Suppressor macrophage treated with lipopolysaccharide for 1 hour (primary cell): Measurements from ENCODE around the gene THOC1.
A peak's percentile ranks its signal among the peaks of the same experiment; 100 is the strongest.
"Not testable (repeated sequence)": the region's sequence is repeated elsewhere in the genome, so short reads cannot be mapped to it uniquely, and the experiment has no call there.

ENCODE experiments used
- DNase-seq, 3 donors: peaks; one replicate each; pipeline ENCODE4 v3.0.0-alpha.2; 2020 to 2022

The THOC1 gene, protein sequence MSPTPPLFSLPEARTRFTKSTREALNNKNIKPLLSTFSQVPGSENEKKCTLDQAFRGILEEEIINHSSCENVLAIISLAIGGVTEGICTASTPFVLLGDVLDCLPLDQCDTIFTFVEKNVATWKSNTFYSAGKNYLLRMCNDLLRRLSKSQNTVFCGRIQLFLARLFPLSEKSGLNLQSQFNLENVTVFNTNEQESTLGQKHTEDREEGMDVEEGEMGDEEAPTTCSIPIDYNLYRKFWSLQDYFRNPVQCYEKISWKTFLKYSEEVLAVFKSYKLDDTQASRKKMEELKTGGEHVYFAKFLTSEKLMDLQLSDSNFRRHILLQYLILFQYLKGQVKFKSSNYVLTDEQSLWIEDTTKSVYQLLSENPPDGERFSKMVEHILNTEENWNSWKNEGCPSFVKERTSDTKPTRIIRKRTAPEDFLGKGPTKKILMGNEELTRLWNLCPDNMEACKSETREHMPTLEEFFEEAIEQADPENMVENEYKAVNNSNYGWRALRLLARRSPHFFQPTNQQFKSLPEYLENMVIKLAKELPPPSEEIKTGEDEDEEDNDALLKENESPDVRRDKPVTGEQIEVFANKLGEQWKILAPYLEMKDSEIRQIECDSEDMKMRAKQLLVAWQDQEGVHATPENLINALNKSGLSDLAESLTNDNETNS

DNA sequence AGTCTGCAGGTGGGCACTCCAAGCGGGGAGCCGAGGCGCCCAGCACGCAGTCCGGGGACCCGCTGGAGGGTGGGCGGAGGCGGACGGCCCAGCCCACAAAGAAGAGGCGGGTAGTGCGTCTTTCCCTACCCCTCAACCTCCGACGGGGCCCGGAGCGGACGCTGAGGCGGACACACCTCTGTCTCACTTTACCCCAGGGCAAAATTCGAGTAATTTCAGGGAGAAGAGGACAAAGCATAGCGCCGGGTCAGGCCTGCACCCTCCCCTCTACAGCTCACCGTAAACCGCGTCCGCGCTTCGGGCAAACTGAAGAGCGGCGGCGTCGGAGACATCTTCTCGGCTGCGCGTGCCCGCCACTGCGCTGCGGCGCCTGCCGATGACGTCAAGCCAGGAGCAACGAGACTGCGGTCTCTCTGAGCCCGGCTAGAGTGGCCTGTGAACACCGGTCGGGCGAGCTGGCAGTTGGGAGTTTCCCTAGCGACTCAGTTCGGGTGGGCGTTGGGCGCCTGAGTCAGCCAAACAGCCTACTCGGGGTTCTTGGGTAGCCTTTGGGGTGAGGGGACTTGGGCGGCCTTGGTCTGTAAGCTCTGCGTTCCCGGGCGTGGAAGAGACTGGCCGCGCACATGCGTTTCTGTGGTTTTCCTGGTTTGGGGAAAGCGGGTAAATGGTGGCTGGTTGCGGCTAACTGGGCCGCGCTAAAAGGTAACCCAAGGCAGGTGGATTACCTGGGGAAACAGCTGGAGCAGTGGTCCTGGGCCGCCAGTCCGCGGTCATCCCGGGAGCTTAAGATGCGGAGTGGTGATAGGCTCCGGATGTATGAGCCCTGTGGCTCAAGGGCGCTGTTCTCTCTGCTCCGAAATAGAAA, at the start of gene THOC1:
Gene THOC1 (minus strand): TSS at position 360 of the 865 bp plus-strand sequence. CDS start 28 bp downstream, at position 332.
- peak; percentile 98 to 99 (median 99) for DNase-seq

- no peak for DNase-seq
Measured at GRCh38 chr18:317618-318017, 49.8 kb upstream of the THOC1 start.

DNA sequence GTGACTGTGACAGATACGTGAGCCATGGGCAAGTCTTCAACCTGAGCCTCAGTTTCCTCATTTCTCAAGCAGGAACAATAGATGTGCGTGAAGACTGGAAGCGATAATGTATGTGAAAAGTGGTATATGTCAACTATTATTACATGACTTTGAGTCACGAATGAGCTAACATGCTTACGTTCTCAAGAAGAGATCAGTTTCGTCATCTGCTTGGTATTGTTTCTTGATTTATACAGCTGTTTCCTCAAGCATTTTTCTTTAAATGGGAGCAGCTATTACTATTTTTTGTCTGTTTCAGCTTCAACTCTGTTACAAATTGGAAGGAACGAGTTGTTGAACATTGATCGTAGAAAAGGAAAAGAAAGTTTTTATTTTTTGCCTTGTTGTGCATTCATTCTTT, 48.5 kb upstream of the THOC1 start:
- DNase-seq = no peak

GRCh38 chr18:313931-314330, 46.1 kb upstream of the THOC1 start:
- no peak for DNase-seq

- DNase-seq = no peak
Measured at GRCh38 chr18:312415-312814, 44.6 kb upstream of the THOC1 start.

- DNase-seq = no peak
Measured at GRCh38 chr18:310042-310441, 42.2 kb upstream of the THOC1 start.

GRCh38 chr18:308086-308485, 40.2 kb upstream of the THOC1 start:
- DNase-seq = not testable (repeated sequence)

GRCh38 chr18:306608-307255, 38.9 kb upstream of the THOC1 start:
- no peak for DNase-seq

- DNase-seq = no peak
Measured at GRCh38 chr18:305003-305501, 37.2 kb upstream of the THOC1 start.

GRCh38 chr18:303607-304006, 35.8 kb upstream of the THOC1 start:
- DNase-seq = no peak

GRCh38 chr18:303011-303410, 35.2 kb upstream of the THOC1 start:
- no peak for DNase-seq

GRCh38 chr18:302097-302496, 34.2 kb upstream of the THOC1 start:
- no peak for DNase-seq

DNA sequence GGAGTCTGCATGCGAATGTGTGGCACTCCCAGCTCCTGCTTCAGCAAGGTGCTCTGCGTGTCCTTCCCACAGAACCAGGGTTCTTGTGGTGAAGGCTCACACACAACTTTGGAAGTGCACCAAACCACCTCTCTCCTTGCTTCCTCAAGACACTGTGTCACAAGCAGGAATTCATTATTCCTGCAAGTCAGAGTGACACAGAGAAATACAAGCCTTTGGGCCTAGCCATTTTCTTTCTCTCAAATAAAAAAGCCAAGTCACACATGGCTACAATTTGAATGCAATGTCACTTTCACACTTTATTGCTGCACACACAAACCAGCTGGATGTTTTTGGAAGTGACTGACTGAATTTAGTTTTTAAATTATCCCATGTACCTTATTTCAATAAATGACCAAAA, 30.1 kb upstream of the THOC1 start:
- no peak for DNase-seq

DNA sequence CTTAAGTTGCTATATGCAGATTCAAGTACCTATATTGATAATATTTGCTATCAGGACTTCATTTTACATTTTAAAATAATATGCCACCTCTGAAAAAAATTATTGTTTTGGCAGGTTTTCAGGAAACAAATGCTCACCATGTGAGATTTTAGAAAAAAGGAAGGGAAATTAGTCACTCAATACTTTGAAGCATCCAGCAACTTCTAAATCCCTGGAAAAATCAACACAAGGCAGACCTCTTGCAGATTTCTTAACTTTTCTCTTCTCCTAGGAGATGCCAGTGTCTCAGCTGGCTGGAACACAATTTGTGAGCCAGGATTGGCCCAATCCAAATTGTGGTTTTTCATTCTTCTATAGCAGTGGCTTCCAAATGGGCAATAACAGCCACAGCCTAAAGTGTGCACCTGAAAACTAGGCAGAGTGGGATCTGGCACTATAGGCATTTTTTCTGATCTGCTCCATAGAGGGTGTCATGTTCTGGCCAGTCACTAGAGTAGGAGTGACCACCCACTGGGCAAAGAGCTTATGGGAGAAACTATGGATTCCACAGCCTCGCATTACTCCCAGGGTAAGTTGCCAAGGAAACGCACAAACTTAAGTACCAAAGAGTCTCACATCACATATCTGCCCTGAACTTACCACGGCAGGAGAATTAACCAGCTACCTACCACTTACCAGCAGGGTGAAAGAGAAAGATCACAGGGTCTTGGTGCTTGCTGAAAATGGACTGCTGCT, 28.1 kb upstream of the THOC1 start:
- DNase-seq = no peak

DNA sequence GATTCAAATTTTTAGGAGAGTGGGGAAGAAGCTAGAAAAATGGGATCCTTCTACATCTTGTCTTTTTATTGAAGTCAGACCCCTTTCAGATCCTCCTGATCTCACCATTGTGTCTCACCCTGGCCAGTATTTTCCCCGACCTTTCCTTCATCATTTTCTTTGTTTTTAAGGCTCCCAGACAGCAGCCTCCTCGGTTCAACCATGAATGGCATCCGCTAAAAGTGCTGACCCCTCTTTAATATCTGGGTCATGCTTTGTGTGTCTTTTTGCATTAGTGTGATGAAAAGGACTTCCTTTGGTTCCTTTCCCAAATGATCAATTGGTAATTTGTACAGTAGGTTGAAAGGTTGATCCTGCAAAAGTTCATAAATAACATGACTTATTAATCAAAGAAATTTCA, 26.7 kb upstream of the THOC1 start:
- no peak for DNase-seq

- DNase-seq = no peak
Measured at GRCh38 chr18:293536-293935, 25.7 kb upstream of the THOC1 start.

- DNase-seq = no peak
Measured at GRCh38 chr18:292271-292670, 24.4 kb upstream of the THOC1 start.

- not testable (repeated sequence) for DNase-seq
Measured at GRCh38 chr18:289970-290369, 22.1 kb upstream of the THOC1 start.

DNA sequence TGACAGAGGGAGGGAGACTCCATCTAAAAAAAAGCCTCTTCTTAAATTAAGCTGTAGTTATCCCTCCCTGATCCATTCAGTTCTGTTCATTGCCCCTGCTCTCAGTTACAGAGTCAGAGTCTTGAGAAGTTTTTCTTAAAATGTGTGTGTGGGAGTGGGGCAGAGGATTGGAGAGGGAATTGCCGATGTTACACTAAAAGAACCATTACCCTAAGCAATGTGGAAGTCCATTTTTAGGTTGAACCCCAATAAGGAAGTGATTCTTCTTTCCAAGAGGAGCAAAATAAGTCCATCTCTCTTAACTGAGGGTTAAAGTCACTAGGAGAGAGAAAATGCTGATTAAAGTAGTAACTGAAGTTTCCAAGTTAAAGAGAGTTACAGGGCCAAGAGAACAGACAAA, 21.2 kb upstream of the THOC1 start:
- DNase-seq = peak; percentile 77 to 84 (median 81)

DNA sequence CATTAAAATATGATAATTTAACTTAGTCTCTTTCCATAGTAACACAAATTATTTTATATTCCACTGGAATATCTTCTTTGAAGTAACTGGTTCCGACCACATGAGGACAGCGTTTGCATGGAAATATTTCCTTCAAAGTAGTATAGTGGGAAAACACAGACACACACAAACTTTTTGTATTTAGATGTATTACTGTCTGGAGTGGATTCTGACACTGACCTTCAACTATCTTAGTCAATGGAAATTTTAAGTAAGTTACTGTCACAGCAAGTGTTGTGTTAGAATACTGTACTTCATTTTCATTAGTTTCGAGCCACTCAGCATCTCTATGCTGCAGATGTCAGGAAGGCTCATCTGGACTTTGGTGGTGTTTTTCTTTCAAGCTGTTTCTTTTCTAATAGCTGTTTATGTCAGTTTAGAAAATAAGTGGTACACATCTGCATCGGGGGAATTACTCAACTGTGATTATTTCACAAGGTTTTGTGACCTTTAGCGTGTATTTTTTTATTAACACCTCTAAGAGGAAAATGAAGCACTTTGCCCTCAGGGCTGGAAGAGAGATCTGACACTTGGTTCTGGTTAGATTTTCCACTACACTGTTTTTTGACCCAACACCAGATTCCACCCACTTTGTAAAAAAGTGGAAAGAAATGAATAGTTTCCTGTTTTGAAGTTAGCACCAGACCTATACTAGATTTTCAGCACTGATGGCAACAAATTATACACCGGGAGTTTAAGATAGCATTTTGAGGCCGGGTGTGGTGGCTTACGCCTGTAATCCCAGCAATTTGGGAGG, 18.9 kb upstream of the THOC1 start:
- peak; percentile 66 to 73 (median 70) for DNase-seq

- DNase-seq = no peak
Measured at GRCh38 chr18:285817-286216, 18.0 kb upstream of the THOC1 start.
